GM18499 (cell line): ENCODE data around the gene WNT1.

Experiments
- ATAC-seq: cut with Tn5 transposase; IDR thresholded peaks from one replicate; pipeline ENCODE4 v1.9.1; 2021; ENCODE audit warnings: moderate number of reproducible peaks; ENCODE audit not compliant: insufficient read depth, unreplicated experiment

Gene WNT1

DNA sequence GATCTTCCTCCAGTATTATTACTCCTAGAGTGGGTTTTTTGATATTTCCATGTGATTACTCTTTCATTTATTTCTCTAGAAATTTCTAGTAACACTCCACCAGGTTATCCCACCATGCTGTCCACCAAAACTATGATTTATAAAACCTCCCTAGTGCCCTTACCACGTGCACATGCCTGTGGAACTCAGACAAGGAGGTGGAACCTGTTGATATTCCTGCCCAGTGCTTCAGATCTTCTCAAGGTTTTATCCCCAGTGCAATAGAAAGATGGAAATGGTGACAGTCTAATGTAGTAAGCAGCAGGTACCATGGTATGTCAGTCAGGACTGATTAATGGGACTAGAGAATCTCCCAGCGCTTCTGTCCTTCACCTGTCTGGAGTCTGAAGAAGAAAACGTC is 17.3 kb upstream of the WNT1 start:
- no peak for ATAC-seq

DNA sequence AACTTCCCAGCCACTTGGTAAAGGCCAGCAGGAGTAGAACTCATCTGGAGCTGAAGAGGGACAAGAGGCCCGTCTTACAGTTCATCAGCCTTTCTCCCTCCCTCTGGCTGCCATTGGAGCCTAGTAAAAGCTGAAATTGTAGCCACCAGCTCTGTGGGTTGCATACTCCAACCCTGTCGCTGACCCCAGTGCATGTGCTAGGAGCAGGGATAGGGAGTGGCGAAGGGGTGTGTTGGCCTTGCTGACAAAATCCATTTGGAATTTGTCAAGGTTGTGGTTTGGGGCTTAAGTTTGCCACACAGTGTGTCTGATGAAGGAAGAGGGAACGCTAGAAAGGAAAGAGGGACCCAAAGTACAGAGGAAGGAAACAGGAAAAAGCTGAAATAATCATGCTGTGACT is 16.8 kb upstream of the WNT1 start:
- no peak for ATAC-seq

DNA sequence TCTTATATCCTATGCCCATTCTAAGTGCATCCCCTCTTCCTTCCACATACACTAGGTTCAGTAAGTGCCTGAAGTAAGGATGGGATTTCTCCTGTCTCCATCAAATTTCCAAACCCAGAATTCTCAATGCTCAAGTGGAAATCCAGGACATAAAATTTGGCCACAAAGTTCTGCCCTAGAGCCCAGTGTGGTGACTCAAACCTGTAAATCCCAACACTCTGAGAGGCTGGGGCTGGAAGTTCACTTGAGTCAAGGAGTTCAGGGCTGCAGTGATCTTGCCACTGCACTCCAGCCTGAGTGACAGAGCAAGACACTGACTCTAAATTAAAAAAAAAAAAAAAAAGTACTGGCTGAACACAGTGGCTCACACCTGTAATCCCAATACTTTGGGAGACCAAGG is 16.3 kb upstream of the WNT1 start:
- ATAC-seq, result no peak

DNA sequence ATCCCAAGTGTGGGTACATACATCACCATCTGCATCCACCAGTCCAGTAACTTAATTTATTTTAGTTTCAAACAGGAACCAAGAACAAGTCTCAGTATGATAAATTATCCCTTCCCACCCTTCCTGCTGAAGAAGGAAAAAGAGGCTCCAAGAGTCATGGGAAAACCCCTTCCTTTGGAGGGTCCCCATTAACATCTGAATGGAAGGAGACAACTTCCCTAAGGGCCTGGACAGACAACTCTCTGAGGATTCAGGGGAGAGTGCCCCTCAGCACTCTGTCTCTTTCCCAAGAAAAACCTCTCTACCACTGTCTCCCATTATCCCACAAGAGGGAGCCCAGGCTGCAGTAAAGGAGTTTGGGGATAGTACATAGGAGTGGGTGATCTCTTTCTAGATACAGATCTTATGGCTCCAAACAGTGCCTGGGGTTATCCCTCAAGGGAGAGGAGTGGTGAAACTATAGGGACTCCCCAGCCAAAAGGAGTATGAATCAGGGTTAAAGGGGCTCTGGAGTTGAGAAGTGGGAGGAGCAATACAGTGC is 12.8 kb upstream of the WNT1 start:
- no peak for ATAC-seq

DNA sequence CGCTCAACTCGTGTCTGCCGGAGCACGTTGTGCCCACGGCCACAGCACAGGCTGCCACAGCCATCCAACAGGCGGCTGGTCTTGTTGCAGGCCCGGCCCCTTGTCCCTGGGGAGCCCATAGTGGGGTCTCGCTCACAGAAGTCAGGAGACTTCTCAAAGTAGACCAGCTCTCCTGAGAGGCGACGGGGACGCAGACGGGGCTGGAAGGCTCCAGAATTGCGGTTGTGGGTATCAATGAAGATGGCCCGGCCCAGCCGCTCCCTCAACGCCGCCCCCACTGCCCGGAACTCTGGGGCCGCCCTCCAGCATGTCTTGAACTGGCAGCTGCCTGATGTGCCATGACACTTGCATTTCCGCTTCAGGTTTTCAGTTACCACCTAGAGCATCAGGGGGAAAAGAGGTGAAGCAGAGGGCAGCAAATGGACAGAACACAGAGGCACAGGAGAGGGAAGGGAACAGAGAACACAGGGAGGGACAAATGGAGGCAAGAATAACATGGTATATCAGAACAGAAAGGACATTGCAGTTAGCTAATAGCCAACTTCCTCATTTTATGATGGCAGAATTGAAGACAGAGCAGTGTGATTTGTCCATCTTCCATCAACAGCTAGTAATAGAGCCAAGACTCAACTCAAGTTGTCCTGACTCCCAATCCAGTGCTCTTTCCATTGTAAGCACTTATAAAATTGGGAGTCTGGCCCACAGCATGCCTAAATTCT is 11.8 kb upstream of the WNT1 start:
- no peak for ATAC-seq

DNA sequence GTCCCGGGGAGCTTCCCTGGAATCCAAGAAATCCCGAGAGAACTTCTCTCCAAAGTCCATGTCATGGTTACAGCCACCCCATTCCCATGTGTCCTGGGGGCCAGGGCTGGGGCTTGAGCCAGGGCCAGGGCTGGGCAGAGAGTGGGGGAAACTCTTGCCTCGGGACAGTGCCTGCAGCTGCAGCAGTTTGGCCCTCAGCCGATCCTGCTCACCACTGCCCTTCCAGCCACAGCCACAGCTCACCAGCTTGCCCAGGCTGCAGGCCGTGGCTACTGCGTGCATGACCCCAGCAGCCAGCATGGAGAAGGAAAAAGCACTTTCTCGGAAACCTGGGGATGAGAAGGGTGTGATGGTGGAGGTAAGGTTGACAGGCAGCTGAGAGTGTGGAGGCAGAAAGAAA is 10.1 kb upstream of the WNT1 start:
- no peak for ATAC-seq

DNA sequence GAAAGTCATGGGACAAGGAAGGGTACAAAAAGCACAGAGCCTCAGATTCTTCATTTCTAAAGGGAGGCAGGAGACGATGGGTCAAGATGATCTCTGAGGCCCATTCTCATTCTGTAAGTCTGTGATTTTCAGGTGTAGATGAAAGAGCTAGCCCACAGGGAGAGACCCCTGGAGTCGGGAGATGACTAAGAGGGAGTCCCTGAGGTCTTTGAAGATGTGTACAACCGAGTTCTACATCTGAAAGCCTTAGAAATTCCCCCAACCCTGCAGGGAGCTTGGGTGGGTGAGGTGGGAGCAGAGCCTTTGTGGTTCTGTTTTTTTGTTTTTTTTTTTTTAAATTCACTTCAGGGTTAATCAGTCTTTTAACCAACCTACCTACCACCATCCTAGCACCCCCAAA is 9.7 kb upstream of the WNT1 start:
- no peak for ATAC-seq

DNA sequence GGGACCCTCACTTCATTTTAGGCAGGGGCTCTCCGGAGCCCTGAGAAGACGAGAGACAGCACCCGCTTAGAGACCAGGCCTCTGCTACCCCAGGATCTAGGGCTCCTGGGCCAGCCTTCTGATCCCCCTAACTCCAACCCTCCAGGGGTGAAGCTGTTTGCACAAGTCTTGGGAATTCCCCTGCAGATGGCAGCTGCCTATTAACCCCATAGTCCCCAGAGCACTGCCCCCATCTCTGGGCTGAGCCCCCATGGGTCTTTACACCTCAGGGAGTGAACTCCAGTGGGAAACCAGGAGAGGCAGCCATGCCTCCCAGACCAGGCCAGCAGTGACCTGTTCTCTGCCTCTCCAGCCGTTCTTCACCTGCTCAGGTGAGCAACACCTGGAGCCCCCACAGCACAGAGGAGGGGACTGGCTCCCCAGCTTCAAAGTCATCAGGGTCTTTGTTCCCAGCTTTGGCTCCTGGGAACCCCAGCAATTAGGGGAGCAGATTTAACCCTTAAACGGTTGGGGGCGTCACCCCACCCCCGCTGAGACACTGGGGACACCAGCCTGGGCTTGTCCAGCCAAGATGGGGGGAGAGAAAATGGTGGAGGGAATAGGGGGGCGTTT is 8.9 kb upstream of the WNT1 start:
- no peak for ATAC-seq

DNA sequence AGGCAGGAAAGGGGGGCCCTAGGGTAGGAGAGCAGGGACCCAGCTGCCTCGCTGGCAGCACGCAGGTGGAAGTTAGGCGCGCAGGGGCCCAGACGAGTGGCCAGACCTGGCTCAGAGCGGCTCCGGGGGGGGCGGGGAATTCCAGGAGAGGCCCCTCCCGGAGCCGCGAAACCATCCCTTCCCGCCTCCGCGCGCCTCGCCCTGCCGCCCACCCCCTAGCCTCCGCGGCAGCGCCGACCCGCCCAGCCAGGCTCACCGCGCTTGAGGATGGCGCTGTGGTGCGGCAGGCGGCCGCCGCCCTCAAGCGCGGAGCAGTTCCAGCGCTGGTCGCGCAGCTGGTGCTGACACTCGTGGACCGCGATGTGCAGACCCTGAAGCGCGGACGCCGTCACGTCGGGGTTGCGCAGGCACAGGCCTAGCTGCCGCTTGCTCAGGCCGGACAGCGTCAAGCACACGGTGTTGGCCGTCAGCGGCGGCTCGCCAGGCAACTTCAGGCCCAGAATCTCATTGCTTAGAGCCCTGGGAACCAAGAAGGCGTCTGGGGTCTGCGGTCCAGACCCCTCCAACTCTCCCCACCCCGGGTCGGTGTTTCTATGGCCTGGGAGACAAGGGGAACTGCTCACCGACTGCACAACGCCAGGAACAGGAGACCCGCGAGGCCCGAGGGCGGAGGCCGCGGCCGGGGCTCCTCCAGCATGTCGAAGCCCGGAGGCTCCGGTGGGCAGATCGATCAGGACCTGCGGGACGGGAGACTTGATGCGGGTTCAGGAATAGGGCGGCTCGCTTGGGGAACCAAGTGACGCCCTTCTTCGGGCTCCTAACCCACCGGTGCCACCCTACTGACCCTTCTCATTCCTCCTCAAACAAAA is 8.1 kb upstream of the WNT1 start:
- no peak for ATAC-seq

DNA sequence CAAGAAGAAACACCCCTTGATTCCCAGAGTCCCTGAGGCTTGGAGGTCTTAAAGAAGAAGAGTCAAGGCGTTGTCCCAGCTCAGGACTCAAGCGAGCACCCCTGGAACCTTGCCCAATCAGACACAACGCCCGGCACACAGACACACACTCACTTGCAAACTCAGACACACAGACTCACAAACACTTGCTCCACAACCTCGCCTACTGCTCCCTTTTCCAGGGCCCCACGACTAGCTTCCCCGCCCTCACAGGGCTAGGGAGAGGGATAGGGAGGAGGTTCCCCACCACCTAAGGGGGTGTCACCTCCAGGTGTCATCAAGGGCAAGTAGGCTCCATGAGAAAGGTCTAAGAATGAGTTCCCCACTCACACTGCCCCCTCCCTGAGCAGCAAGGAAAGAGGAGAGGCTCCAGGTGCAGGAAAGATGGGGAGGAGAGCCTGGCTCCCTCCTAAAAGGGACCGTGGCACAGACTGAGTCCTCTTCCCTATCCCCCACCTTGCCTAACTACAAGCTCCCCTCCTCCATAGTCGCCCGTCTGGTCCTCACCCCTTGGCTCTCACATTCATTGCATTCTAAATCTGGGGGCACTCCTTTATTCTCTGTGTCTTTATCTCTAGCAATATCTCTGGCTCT is 7.3 kb upstream of the WNT1 start:
- ATAC-seq, result no peak

DNA sequence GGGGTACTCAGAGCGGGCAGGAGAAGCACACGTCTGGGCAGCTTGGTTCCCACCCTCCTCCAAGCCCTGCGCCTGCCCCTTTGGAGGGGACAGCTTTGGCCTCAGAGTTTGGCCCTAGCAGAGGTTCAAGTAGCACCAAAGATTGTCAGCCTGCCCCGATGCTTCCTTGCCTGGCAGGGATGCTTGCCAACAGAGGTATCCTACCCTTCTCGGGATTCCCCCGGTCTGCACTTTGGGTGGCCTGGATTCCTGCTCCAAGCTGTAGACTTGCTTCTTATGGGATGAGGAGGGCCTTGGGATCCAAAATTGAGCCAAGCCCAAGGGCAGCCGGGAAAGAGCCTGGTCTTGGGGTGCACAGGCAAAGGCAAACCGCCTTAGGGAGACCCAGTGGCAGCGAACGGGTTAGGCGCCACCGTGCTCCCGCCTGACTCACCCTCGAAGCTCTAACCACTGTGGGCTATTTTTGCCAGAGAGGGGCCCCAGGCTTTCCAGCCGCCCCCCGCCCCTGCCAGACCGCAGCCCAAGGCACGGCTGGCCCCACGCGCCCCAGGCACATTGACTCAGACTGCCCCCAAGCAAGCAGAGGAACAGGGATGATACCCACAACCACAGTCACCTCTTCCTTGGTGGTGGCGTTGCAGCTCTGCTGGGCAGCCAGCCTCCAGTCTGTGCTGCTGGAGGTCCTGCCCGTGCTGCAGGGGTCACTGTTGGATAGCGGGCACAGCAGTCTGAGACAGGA is 5.7 kb upstream of the WNT1 start:
- ATAC-seq, result no peak

DNA sequence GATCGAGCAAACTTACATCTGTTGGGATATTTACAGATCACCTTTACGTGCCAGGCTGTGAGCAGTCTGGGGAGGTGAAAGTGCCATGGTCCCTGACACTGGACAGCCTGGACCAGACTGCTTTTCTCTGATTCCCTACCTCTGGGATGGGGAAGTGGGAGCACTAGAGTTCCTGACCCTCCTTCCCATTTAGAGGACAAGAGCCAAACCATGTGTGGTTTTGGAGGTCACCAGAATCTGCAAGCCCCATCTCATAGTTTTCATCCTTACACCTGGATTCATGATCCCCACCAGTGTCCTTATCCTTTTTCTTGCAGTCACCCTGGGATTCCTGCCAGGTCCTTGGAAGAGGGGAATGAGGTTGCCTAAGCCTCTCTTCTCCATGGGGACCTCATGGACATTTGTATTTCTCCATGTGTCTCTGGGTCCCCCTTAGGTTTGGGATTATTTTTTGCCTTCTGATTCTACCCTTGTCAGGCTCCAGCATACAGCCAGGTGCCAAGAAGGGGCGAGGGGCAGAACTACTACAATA is 5.1 kb upstream of the WNT1 start:
- ATAC-seq, result no peak

DNA sequence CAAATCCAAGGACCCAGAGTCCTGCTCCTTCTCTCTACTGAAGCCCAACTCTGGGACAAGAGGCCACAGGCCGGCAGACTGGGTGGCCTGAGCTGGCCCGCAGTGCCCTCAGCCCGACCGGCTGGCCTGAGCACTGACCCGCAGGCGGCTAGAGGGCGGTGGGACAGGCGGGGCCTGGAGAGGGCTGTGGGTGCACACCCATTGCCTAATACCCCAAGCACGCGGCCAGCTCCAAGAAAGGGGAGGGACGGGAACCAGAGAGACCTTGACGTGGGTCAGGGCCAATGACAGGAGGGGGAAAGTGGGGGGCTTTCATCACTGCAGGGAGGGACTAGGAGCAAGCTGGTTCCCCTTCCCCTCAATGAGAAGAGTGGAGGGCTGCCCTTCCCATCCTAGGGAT is 4.6 kb upstream of the WNT1 start:
- no peak for ATAC-seq

DNA sequence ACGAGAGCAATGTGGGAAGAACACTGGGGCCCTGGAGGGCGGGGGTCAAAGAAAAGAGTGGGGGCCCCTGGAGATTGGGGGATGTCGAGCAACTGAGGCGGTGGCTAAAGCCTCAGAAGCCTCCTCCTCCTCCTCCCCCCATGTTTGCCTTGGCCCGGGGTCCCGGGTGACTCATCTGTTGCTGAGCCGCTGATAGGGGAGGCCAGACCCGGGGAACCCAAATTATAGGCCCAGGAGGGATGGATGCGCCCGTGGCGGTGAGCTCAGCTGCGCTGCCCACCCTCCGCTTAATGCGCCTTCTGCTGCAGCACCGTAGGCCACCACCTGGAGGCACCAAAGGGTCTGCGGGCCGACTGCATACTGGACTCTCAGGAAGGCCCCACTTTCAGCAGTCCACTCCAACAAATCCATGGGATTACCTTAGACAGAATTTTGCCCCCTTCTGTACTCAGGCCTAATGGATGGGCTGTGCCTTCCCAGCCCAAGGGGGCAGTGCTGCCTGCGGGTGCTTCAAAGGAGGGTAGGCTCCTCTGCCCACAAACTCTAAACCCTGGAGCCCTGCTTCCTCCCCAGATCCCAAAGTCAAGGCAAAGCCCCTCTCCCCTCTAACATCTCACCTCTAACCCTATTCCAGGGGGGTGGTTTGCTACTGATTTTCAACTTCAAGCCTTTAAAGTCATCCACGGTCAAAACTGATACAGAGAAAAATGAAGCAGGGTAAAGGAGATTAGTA is 4.0 kb upstream of the WNT1 start:
- ATAC-seq, result no peak

DNA sequence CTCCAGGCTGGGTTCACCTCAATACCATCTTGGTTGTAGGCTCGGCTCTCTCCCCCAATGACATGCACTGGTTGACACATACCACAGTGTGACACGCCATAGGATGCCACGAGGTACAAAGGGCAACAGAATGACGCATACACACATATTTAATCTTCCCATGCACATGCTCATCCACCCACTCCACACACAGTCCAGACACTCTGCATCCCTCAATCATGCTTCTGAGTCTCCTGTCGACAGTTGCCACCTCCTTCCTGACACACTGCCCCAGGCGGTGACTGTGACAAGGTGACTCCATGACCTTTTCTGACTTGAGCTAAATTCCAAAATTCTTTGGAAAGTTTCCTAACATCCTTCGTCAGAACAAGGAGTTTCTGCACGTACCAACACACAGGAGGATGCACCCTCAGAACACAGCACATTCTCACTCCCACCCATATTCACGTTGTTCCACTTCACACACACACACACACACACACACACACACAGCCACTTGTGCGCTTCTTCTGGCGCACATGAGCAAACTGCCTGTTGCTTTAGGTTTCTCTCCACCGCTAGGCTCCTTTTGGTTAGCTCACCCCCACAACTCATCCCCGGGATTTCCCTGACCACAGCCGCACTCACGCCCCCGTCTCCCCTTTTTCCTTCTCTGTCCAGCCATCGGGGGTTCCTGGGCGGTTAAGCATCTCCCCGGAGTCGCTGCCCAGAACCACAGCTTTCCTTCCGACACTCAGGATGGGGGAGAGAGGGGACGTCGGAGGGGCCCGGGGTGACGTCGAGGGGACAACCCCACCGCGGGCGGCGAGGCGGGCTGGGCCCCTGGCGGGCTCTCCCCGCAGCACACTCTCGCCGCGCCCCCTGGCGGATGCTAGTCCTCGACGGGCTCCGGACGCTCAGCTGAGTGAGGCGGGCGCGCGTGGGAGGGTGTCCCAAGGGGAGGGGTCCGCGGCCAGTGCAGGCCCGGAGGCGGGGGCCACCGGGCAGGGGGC is 536 bp upstream of the WNT1 start:
- no peak for ATAC-seq

DNA sequence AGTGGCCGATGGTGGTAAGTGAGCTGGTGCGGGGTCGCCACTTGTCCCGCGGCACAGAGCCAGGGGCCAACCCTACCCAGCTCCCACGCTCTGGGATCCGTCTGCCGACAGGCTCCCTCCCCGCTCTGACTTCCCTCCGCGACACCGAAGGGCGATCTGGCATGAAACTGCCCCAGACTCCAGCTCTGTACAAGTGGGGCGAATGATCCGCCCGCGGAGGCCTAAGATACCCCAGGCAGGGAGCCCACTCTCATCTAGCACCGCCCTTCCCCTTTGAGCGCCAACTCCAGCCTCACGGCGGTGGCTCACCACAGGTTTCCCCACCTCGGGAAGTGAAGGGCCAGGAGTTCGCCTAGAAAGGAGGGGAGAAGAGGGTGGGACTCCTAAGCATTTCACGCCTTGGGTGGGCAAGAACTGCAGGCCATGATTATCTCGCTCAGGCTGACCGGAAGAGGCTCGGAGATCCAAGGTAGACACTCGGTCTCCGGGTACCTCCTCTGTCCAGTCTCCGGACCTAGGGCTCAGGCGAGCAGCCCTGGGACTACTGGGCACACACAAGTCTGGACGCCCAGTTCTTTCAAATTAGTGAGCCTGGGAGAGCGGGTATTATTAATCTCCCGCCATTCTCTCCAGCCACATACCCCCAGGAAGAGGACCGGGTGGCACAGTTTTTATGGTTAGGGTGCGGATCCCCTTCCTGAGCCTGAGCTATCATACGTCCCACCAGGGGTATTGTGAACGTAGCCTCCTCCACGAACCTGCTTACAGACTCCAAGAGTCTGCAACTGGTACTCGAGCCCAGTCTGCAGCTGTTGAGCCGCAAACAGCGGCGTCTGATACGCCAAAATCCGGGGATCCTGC is 849 bp downstream of the WNT1 start:
- no peak for ATAC-seq
